ENCODE data around the gene GPR84.
A peak's percentile ranks its signal among the peaks of the same experiment; 100 is the strongest.

GPR84 gene

GRCh38 chr12:54373649-54374561 is 9.6 kb upstream of the GPR84 start:
- DNase-seq: no peak

GRCh38 chr12:54372113-54372806 is 8.0 kb upstream of the GPR84 start:
- DNase-seq: no peak

GRCh38 chr12:54371328-54372112 is 7.2 kb upstream of the GPR84 start:
- DNase-seq: no peak

DNA sequence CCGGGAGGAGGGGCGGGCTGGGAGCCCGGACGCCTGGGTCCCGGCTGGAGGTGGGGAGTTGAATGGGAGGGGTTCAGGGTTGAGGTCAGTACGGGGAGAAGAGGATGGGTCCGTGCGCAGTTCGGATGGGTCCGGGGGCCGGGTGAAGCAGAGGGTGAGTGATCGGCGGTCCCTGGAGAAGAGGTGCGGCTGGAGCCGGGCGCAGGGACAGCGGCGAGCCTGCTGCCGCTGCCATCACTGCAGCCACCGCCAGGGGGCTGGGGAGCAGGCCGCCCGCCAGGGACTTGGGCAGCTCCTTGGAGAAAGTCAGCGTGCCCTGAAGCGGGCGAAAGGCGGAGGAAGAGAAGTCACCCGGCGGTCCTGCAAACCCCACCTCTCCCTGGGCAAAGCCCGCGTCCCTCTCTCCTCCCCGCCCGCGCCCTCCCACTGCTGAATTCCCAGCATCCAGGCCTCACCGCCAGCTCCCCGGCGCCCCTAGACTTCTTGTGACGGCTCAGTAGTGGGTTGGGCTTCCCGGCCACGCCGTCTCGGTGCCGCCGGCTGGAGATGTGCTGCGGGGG is 6.0 kb upstream of the GPR84 start:
- DNase-seq: no peak

DNA sequence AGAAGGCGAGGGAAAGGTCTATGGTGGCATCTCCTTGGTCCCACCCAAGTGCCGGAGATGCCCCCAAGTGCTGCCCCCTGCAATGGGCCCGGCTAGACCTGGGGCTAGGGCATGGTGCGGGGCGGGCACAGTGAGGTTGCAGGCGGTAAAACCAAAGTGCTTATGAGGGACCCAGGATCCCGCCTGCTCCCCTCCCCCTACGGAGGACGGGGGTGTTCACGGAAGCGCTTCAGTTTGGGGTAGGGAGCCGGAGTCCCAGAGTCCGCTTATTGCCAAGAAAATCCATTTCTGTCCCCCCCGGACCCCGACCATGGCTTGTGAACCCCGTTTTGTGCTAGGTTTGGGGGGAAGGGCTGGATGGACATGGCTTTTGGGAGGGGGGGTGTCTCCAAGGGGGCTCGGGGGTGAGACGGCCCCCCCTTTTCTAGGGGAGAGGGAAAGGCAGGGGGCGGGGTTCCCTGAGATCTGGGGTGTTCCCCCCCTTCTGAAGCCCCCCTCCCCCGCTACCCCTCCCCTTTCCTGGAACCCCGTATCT is 5.4 kb upstream of the GPR84 start:
- no peak for DNase-seq

GRCh38 chr12:54368709-54369596 is 4.7 kb upstream of the GPR84 start:
- peak; percentile 88 to 89 for DNase-seq

GRCh38 chr12:54368025-54368708 is 3.9 kb upstream of the GPR84 start:
- DNase-seq: no peak

GRCh38 chr12:54363618-54364017 is 668 bp downstream of the GPR84 start:
- no peak for DNase-seq

DNA sequence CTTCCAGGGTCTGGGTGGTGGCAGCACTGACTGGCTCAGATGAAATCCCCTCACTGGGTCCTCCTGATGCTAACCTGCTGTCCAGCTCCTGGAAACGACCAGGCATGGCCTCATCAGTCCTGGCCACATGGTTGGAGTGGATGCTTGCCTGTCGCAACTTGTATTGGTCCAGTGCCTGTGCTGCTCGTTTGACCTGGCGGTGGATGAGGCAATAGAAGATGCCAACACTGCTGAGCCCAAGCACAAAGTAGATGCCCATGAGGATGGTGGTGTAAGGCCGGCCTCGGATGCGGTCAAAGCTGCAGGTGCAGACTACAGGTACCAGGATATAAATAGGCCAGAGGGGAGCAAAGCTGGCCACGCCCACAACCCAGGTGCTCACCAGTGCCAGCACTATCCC is 1.2 kb downstream of the GPR84 start:
- DNase-seq: no peak

GRCh38 chr12:54360717-54361456 is 3.4 kb downstream of the GPR84 start:
- peak; percentile 48 to 56 for DNase-seq

DNA sequence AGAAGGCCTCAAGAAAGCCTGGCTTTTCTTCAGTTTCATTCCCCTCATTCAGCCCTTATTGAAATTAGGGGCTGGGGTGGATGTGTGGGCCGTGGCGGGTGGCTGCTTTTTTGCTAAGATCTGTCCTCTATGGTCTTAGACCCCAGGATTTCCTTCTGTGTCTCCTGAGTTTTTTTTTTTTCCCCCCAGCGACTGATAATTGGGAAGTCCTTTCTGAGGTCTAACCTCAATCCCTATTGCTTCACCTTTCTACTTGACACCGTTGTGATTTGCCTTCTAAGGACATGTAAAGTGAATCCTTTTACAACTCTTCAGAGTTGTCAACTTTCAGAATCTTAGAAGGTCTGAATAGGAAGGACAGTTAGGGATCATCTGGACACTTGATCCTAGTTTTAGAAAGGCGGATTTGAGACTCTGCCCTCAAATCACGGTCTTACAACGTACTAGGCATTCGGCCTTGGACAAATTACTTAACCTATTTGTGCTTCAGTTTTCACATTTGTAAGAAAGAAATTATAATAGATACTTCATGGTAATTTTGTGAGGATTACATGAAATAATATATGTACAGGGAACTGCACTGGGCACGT is 4.4 kb downstream of the GPR84 start:
- no peak for DNase-seq

DNA sequence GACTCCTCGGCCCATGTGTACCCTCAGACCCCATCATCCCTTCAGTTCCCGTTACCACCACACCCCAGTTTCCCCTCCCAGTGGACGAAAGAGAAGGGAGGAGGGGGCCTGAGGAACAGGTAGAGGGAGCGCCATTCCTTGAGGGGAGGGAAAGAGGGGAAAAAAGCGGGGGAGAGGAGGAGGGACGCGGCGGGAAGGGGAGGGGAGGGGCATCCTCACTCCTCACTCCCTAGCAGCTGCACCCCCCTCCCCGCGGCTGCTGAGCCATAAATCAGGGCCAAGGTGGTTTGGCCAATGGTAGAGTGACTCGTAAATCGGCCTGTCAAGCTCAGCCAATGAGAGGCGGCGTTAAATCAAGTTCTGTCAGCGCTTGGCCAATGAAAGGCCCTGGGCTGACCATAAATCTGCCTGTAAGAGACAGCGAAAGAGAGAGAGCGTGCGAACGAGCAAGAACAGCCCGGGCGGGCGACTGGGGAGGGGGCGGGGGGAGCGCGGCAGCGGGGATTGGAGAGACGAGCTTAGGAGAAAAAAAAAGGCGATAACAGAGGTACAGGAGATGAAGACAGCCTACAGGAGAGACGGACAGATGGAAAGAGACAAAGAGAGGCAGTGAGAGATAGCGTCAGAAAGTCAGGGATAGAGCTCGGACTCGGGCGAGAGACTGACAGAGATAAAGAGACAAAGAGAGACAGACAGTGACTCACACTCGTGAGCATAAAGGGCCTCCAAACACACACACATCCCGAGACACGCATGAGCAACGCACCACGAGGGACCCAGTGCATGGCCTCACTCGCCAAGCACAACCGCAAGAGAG is 5.1 kb downstream of the GPR84 start:
- DNase-seq: peak; percentile 98

GRCh38 chr12:54358191-54358944 is 5.9 kb downstream of the GPR84 start:
- DNase-seq: peak; percentile 19 to 58

DNA sequence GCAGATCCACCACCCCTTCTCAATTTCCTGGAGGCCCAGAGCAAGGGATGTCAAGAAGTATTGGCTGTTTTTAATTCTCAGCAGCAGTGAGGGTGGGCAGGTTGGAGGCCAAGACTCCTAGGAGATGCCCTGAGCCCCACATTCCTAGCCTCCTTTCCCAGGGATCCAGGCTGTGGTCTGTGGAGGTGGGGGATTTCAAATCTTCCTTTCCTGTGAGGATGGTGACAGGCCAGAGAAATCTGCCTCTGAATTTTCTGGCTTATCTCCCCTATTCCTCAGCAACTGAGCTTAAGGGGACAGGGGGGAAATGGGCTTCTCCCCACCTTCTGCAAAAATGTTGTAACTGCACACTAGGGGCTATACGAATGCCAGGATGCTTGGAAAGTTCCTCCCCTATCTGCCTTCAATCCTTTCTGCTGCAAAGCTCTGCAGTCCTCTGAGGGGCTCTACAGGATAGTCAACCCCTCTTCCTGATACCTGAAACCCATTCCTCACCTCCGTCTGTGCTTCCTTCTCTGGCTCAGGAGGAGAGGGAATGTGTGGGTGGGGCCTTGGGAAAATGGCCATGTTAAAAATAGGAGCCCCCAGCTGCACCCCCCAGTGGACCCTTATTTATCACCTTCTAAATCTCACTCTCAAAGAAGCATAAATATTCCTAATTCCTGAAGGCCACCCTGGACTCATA is 6.6 kb downstream of the GPR84 start:
- no peak for DNase-seq

GRCh38 chr12:54356951-54357356 is 7.3 kb downstream of the GPR84 start:
- no peak for DNase-seq

DNA sequence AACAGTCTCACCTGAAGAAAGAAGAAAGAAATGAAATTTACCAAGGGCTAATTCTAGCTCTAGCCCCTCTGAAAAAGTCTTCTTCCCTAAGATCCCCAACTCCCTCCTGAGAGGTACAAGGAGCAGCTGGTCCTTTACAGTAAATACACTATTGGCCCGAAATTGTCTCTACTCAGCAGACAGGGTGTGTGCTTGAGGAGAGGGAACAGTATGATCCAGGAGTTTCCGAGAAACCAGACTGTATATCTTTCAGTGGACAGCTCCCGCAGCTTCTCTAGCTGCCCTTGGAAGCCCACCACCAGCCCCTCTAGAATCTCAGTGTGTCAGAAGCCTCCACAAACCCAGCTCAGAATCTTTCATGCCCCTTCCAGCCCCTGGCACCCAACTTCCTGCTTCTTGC is 8.1 kb downstream of the GPR84 start:
- no peak for DNase-seq

GRCh38 chr12:54355104-54355815 is 9.0 kb downstream of the GPR84 start:
- no peak for DNase-seq
